HCT116 (cell line): ENCODE measurements around the gene BDNF. TPM values are rescaled to one million over a fixed set of nuclear protein-coding genes. Genes with fewer than 3 reads are reported as not detected.

Experiments
- ATAC-seq: fragments of 200-7000 bp; cut with Tn5 transposase; 2 replicates; pipeline ENCODE4 v1.9.1; 2020; ENCODE audit warnings: mild to moderate bottlenecking, moderate library complexity
- BruUV-seq: library from RNA; stranded (reverse); fragments of 400-500 nt; replicated peaks from 2 replicates; lab custom pipeline; 2021; lab: Mats Ljungman, UMichigan
- CTCF ChIA-PET: fragments of 300-600 bp; sonication (Branson Sonifier 250); formaldehyde crosslinking; loops from one replicate; lab custom pipeline; 2021; ENCODE audit warnings: antibody characterized with exemption; lab: Charles Lee
- POLR2A ChIA-PET: fragments of 300-600, 350-600 bp; sonication (Branson Sonifier 250); formaldehyde crosslinking; loops from one replicate; lab custom pipeline; 2021; ENCODE audit warnings: antibody characterized with exemption; lab: Charles Lee
- RAD21 ChIA-PET, 2 experiments: fragments of 300-600 bp; sonication (Branson Sonifier 250); formaldehyde crosslinking; loops; one replicate each; lab custom pipeline; 2023; ENCODE audit warnings: low total read pairs in 2 of 2; ENCODE audit not compliant: uncharacterized antibody in 2 of 2, unreplicated experiment in 2 of 2, low non-redundant PET in 1 of 2; lab: Charles Lee
- DNase-seq: peaks from one replicate; pipeline ENCODE4 v3.0.0-alpha.2; 2010; ENCODE audit warnings: low read depth, low spot score
- H2AFZ ChIP-seq: fragments of 200-600 bp; shearing (Covaris generic), sonication (generic); 2 replicates; pipeline ENCODE4 v1.6.1; 2017; ENCODE audit warnings: low read depth, mixed run types, mixed read lengths, antibody characterized with exemption, low read length; ENCODE audit not compliant: poor library complexity, severe bottlenecking
- H3K27ac ChIP-seq: 2 replicates; pipeline ENCODE4 v1.5.1; 2012; ENCODE audit warnings: low read depth, low read length
- H3K27me3 ChIP-seq: fragments of 200-600 bp; sonication (generic); 2 replicates; pipeline ENCODE4 v1.6.1; 2016; ENCODE audit warnings: mixed run types, low read length, mixed read lengths; ENCODE audit not compliant: insufficient read depth
- H3K36me3 ChIP-seq, 2 experiments: fragments of 200-500 bp in 1 of 2; fragments of 200-600 bp in 1 of 2; sonication (Bioruptor generic) in 1 of 2; sonication (generic) in 1 of 2; 2 replicates each; pipeline versions ENCODE4 v1.5.1 to v1.6.1; 2014 to 2016; ENCODE audit warnings: low read length in 2 of 2, inconsistent platforms in 1 of 2, mixed read lengths in 1 of 2, mixed run types in 1 of 2; ENCODE audit not compliant: insufficient read depth in 2 of 2, control insufficient read depth in 1 of 2
- H3K4me1 ChIP-seq, 2 experiments: fragments of 200-600 bp in 1 of 2; sonication (generic) in 1 of 2; 2 replicates each; pipeline versions ENCODE4 v1.5.1 to v1.6.1; 2012 to 2017; ENCODE audit warnings: low read length in 2 of 2, inconsistent platforms in 1 of 2, mild to moderate bottlenecking in 1 of 2, mixed read lengths in 1 of 2, mixed run types in 1 of 2, moderate library complexity in 1 of 2; ENCODE audit not compliant: insufficient read depth in 2 of 2, control insufficient read depth in 1 of 2
- H3K4me2 ChIP-seq: fragments of 200-600 bp; sonication (generic); 2 replicates; pipeline ENCODE4 v1.6.1; 2017; ENCODE audit warnings: mixed run types, low read length, mixed read lengths
- H3K4me3 ChIP-seq, 2 experiments: fragments of 200-600 bp in 1 of 2; sonication (generic) in 1 of 2; replicated peaks in 1 of 2; 2 replicates each; pipeline ENCODE4 v1.5.1; 2011 to 2016; ENCODE audit warnings: low read length in 2 of 2, control low read depth in 1 of 2, low read depth in 1 of 2, mild to moderate bottlenecking in 1 of 2, mixed read lengths in 1 of 2, mixed run types in 1 of 2
- H3K79me2 ChIP-seq: fragments of 200-600 bp; sonication (generic); 2 replicates; pipeline ENCODE4 v1.6.1; 2017; ENCODE audit warnings: mild to moderate bottlenecking, mixed run types, low read length, moderate library complexity, mixed read lengths; ENCODE audit not compliant: insufficient read depth
- H3K9ac ChIP-seq: fragments of 200-600 bp; sonication (generic); 2 replicates; pipeline ENCODE4 v1.6.1; 2016; ENCODE audit warnings: low read length, mixed read lengths
- H3K9me2 ChIP-seq: fragments of 200-600 bp; sonication (generic), shearing (Covaris generic); 2 replicates; pipeline ENCODE4 v1.6.1; 2017; ENCODE audit warnings: mixed run types, mild to moderate bottlenecking, moderate library complexity; ENCODE audit not compliant: insufficient read depth
- H3K9me3 ChIP-seq, 2 experiments: fragments of 200-500 bp in 1 of 2; fragments of 200-600 bp in 1 of 2; sonication (Bioruptor generic) in 1 of 2; sonication (generic) in 1 of 2; 2 replicates each; pipeline ENCODE4 v1.6.1; 2014 to 2017; ENCODE audit warnings: low read length in 2 of 2, mixed read lengths in 2 of 2, inconsistent platforms in 1 of 2, low read depth in 1 of 2, mild to moderate bottlenecking in 1 of 2, mixed run types in 1 of 2, moderate library complexity in 1 of 2; ENCODE audit not compliant: control insufficient read depth in 1 of 2, insufficient read depth in 1 of 2
- H4K20me1 ChIP-seq: fragments of 200-600 bp; sonication (generic), shearing (Covaris generic); 2 replicates; pipeline ENCODE4 v1.6.1; 2017; ENCODE audit warnings: mixed run types, mild to moderate bottlenecking, moderate library complexity; ENCODE audit not compliant: insufficient read depth
- CBX3 ChIP-seq: IDR thresholded peaks from 2 replicates; pipeline ENCODE4 v1.6.1; 2012; ENCODE audit warnings: low read depth
- CEBPB ChIP-seq: IDR thresholded peaks from 2 replicates; pipeline ENCODE4 v1.6.1; 2012; ENCODE audit warnings: low read depth
- EGR1 ChIP-seq: IDR thresholded peaks from 2 replicates; pipeline ENCODE4 v1.6.1; 2012; ENCODE audit warnings: low read depth
- ELF1 ChIP-seq: IDR thresholded peaks from 2 replicates; pipeline ENCODE4 v1.6.1; 2012; ENCODE audit warnings: low read depth, borderline replicate concordance
- EZH2 ChIP-seq: fragments of 200-600 bp; sonication (generic); IDR thresholded peaks from 2 replicates; pipeline ENCODE4 v1.6.1; 2017; ENCODE audit warnings: antibody characterized with exemption, mixed run types
- FOSL1 ChIP-seq: IDR thresholded peaks from 2 replicates; pipeline ENCODE4 v1.6.1; 2012; ENCODE audit warnings: low read depth
- JUND ChIP-seq: IDR thresholded peaks from 2 replicates; pipeline ENCODE4 v1.6.1; 2012
- POLR2A ChIP-seq: IDR thresholded peaks from 2 replicates; pipeline ENCODE4 v1.7.0; 2011; ENCODE audit warnings: borderline replicate concordance; ENCODE audit not compliant: insufficient read depth, insufficient read length; ENCODE audit errors: extremely low read depth
- RAD21 ChIP-seq: IDR thresholded peaks from 2 replicates; pipeline ENCODE4 v1.6.1; 2012; ENCODE audit warnings: low read depth, mild to moderate bottlenecking
- SIN3A ChIP-seq: IDR thresholded peaks from 2 replicates; pipeline ENCODE4 v1.6.1; 2012; ENCODE audit warnings: low read depth
- SP1 ChIP-seq: IDR thresholded peaks from 2 replicates; pipeline ENCODE4 v1.6.1; 2012; ENCODE audit warnings: low read depth
- SRF ChIP-seq: IDR thresholded peaks from 2 replicates; pipeline ENCODE4 v1.6.1; 2012; ENCODE audit warnings: low read depth
- TCF7L2 ChIP-seq: IDR thresholded peaks from 2 replicates; pipeline ENCODE4 v1.7.0; 2011; ENCODE audit warnings: borderline replicate concordance, inconsistent platforms; ENCODE audit not compliant: insufficient read depth, insufficient read length; ENCODE audit errors: extremely low read depth
- YY1 ChIP-seq: IDR thresholded peaks from 2 replicates; pipeline ENCODE4 v1.6.1; 2011; ENCODE audit warnings: low read length, low read depth, moderate library complexity, mild to moderate bottlenecking; ENCODE audit not compliant: insufficient replicate concordance; ENCODE audit errors: extremely low read depth
- ZFX ChIP-seq: fragments of 450-650 bp; IDR thresholded peaks from 2 replicates; pipeline ENCODE4 v1.6.1; 2017
- intact Hi-C: fragments of 100-400 bp; cut with micrococcal nuclease; formaldehyde crosslinking; loops from 2 replicates; pipeline ENCODE4 v1.10.0; 2022
- total RNA-seq: library from RNA; stranded (reverse); gene quantifications from one replicate; pipeline ENCODE4 v1.2.1, GENCODE V29; 2021; ENCODE audit not compliant: unreplicated experiment
- TF ChIP-seq, protein P1 (sequence below), 3 experiments: fragments of 200-600 bp in 1 of 3; sonication (generic) in 1 of 3; IDR thresholded peaks in 2 of 3; conservative IDR thresholded peaks in 1 of 3; 2 replicates each; pipeline ENCODE4 v1.5.1; 2012 to 2017; ENCODE audit warnings: low read depth in 2 of 3, low read length in 2 of 3, antibody characterized with exemption in 1 of 3, borderline replicate concordance in 1 of 3, control low read depth in 1 of 3, mild to moderate bottlenecking in 1 of 3, mixed read lengths in 1 of 3, mixed run types in 1 of 3, moderate library complexity in 1 of 3; ENCODE audit not compliant: insufficient read depth in 1 of 3
- TF ChIP-seq, protein P2 (sequence below): IDR thresholded peaks from 2 replicates; pipeline ENCODE4 v1.6.1; 2012
- TF ChIP-seq, protein P3 (sequence below): IDR thresholded peaks from 2 replicates; pipeline ENCODE4 v1.6.1; 2011; ENCODE audit warnings: mild to moderate bottlenecking, low read length, moderate library complexity; ENCODE audit not compliant: insufficient replicate concordance; ENCODE audit errors: extremely low read depth
- TF ChIP-seq, protein P4 (sequence below): IDR thresholded peaks from 2 replicates; pipeline ENCODE4 v1.6.1; 2012
- TF ChIP-seq, protein P5 (sequence below): IDR thresholded peaks from 2 replicates; pipeline ENCODE4 v1.6.1; 2012; ENCODE audit warnings: low read depth

Gene BDNF
- total RNA-seq, 1 experiment from 2014 or later, result 22.0 TPM

DNA sequence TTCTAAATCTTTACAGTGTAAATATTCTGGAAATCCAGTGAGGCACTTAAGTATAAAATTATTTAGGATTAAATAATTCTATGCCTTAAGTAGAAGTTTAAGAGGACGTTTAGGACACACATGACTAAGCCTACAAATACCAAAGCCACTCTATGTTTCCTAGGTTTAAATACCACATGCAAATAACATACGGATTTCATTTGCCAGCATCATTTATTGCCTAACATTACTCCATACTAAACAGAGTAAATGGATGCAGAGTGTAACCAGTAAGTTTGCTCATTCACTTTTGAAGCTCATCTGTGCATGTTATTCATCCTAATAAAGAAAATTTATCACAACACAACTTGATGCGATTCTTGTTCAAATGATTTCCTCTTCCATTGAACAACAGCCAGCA lies 4.1 kb downstream of the BDNF start:
- TF ChIP-seq, protein P1, sequence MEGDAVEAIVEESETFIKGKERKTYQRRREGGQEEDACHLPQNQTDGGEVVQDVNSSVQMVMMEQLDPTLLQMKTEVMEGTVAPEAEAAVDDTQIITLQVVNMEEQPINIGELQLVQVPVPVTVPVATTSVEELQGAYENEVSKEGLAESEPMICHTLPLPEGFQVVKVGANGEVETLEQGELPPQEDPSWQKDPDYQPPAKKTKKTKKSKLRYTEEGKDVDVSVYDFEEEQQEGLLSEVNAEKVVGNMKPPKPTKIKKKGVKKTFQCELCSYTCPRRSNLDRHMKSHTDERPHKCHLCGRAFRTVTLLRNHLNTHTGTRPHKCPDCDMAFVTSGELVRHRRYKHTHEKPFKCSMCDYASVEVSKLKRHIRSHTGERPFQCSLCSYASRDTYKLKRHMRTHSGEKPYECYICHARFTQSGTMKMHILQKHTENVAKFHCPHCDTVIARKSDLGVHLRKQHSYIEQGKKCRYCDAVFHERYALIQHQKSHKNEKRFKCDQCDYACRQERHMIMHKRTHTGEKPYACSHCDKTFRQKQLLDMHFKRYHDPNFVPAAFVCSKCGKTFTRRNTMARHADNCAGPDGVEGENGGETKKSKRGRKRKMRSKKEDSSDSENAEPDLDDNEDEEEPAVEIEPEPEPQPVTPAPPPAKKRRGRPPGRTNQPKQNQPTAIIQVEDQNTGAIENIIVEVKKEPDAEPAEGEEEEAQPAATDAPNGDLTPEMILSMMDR (IDR thresholded peaks at IDR 0.05 in 2 of 3, conservative IDR thresholded peaks at IDR 0.05 in 1 of 3; ENCODE audit: borderline replicate concordance in 1 of 3, insufficient read depth in 1 of 3, low read depth in 2 of 3, low read length in 2 of 3), result no peak
- TF ChIP-seq TCF7L2 (no peak), JUND (no peak), EGR1 (no peak), RAD21 (no peak), FOSL1 (no peak), EZH2 (no peak), SRF (no peak), SP1 (no peak), YY1 (no peak), ELF1 (no peak), CBX3 (no peak), ZFX (no peak), CEBPB (no peak), SIN3A (no peak), POLR2A (no peak)
- TF ChIP-seq, protein P2, sequence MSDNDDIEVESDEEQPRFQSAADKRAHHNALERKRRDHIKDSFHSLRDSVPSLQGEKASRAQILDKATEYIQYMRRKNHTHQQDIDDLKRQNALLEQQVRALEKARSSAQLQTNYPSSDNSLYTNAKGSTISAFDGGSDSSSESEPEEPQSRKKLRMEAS, result no peak
- TF ChIP-seq, protein P3, sequence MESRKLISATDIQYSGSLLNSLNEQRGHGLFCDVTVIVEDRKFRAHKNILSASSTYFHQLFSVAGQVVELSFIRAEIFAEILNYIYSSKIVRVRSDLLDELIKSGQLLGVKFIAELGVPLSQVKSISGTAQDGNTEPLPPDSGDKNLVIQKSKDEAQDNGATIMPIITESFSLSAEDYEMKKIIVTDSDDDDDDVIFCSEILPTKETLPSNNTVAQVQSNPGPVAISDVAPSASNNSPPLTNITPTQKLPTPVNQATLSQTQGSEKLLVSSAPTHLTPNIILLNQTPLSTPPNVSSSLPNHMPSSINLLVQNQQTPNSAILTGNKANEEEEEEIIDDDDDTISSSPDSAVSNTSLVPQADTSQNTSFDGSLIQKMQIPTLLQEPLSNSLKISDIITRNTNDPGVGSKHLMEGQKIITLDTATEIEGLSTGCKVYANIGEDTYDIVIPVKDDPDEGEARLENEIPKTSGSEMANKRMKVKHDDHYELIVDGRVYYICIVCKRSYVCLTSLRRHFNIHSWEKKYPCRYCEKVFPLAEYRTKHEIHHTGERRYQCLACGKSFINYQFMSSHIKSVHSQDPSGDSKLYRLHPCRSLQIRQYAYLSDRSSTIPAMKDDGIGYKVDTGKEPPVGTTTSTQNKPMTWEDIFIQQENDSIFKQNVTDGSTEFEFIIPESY, result no peak
- TF ChIP-seq, protein P4, sequence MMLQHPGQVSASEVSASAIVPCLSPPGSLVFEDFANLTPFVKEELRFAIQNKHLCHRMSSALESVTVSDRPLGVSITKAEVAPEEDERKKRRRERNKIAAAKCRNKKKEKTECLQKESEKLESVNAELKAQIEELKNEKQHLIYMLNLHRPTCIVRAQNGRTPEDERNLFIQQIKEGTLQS, result no peak
- TF ChIP-seq, protein P5, sequence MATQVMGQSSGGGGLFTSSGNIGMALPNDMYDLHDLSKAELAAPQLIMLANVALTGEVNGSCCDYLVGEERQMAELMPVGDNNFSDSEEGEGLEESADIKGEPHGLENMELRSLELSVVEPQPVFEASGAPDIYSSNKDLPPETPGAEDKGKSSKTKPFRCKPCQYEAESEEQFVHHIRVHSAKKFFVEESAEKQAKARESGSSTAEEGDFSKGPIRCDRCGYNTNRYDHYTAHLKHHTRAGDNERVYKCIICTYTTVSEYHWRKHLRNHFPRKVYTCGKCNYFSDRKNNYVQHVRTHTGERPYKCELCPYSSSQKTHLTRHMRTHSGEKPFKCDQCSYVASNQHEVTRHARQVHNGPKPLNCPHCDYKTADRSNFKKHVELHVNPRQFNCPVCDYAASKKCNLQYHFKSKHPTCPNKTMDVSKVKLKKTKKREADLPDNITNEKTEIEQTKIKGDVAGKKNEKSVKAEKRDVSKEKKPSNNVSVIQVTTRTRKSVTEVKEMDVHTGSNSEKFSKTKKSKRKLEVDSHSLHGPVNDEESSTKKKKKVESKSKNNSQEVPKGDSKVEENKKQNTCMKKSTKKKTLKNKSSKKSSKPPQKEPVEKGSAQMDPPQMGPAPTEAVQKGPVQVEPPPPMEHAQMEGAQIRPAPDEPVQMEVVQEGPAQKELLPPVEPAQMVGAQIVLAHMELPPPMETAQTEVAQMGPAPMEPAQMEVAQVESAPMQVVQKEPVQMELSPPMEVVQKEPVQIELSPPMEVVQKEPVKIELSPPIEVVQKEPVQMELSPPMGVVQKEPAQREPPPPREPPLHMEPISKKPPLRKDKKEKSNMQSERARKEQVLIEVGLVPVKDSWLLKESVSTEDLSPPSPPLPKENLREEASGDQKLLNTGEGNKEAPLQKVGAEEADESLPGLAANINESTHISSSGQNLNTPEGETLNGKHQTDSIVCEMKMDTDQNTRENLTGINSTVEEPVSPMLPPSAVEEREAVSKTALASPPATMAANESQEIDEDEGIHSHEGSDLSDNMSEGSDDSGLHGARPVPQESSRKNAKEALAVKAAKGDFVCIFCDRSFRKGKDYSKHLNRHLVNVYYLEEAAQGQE, result no peak
- peaks cover 97% of the 10 kb centered on the region for H3K79me2 ChIP-seq
- CTCF ChIA-PET, result interaction anchor here (0.7 to 4.2 kb wide), 6 partner anchors 9 to 1639 kb away, joined by 3 to 17 read pairs (median 4); no protein-coding TSS in a partner anchor

More for the DNA sequence above, 4.1 kb downstream of the BDNF start:
- Histone ChIP-seq H3K27me3 (no peaks in the 10 kb centered on the region), H3K4me3 (no peak overlapping the region), H3K4me1 (peaks cover 26 to 35% of the 10 kb centered on the region in 2 experiments), H3K9ac (no peak overlapping the region), H3K9me2 (no peaks in the 10 kb centered on the region), H3K36me3 (0 out of 4 replicates have a peak, but pooled peaks cover 0 to 5% of the 10 kb centered on the region in 2 experiments), H3K27ac (no peak overlapping the region), H3K9me3 (no peaks in the 10 kb centered on the region), H2AFZ (no peak overlapping the region), H3K4me2 (0 out of 2 replicates have a peak overlapping the region, but pooled peaks have one; percentile 91), H4K20me1 (peaks cover 17% of the 10 kb centered on the region; the same call in 1 of the 2 replicates)
- RAD21 ChIA-PET, result no interaction called here
- intact Hi-C loops, result loop anchor here (5.0 to 10.0 kb wide), 3 partner anchors 1169 to 1739 kb away; no protein-coding TSS in a partner anchor
- BruUV-seq, result no TSS peak
- ATAC-seq (no peak), DNase-seq (no peak)
- POLR2A ChIA-PET, result no interaction called here
